ENCODE data around the gene LHX8. TPM values are rescaled to one million over a fixed set of nuclear protein-coding genes. Genes with fewer than 3 reads are reported as not detected.
"Not testable (repeated sequence)": the region's sequence is repeated elsewhere in the genome, so short reads cannot be mapped to it uniquely, and the experiment has no call there.

Gene LHX8
- 0.26 TPM for polyA plus RNA-seq (2013, experiment 1 of 2; ENCODE audit: insufficient read length)
- 0.05 TPM for polyA plus RNA-seq (2013, experiment 2 of 2; ENCODE audit: insufficient read length)

DNA sequence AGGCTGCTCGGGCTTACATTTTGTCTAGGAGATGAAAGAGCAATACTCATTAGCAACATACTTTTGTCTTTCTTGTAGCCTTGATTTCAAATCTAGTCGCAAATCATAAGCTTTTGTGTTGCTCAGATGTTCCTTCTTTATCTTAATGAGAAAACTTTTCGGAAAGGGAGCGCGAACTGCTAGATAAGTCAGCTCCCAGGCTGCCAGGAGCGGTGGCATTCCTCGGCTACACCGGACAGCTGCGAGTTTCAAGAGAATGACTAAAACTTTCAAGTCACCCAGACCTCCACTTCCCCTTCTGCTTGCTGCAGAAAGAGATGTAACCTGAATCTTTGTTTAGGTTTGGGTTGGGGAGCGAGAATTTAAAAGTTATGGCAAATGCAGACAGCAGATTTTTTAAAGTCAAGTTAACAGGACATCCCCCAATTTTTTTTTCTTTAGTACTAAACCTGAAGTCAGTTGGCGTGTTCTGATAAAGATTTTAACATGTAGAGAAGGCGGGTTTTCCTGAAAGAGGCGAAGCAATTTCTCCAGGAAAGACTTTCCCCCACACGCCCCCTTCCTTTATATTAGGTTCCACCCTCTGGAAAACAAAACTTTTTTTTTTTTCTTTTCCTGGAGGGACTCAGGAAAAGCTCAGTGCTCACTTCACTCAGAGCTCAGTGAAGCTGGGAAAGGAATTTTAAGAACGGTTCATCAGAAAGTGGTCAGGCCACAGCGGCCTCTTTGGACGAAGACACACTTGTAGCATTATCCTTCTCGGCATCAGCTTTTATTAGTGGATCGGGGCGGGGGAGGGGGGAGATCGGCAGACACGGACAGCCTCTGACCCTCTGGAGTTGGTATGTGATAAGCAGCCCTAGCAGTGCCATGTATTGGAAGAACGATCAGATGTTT lies at the start of gene LHX8:
LHX8 (plus strand) TSS at position 639 of the 897 bp plus-strand sequence. CDS start 2,227 bp downstream, outside the sequence.
- DNase-seq, result no peak

- DNase-seq, result no peak
Measured at GRCh38 chr1:75085931-75086330, 48.3 kb upstream of the LHX8 start.

DNA sequence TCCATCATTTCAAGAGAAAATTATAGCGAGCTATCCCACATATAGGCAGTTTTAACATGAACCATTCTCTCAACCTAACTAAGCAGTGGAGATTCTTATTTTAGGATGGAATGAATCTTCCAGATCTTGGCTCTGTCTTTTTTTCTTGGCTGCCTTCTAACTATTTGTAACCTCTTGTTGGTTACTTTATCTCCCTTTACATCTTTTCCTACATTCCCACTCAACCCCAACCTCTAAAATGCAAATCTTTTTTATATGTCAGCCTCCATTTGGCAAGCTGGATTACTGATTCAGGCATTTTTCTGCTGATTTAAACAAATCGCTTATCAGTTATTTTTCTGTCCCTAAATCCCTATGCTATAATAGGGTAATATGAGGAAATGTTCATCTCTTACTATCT lies 46.9 kb upstream of the LHX8 start:
- DNase-seq, result peak; percentile 1

DNA sequence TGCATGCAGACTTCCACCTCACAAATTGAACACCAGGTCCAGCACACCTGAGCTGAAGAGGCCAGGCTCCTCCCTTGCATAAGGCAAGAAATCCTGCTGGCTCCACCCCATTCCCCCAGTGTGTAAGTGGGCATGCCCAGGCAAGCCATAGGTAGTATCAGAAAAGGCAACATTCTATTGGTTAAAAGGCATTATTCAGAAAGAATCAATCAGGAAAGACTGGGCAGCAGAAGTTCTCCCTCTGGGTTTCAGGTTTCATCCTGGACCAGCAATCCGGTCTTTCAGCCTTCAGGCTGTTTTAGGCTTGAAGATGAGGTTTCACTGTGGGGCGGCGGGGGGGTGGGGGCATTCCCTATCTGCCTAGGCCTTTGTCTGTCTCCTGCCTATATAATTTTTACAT lies 42.0 kb upstream of the LHX8 start:
- DNase-seq, result no peak

- peak; percentile 26 for DNase-seq
Measured at GRCh38 chr1:75097654-75098053, 36.5 kb upstream of the LHX8 start.

DNA sequence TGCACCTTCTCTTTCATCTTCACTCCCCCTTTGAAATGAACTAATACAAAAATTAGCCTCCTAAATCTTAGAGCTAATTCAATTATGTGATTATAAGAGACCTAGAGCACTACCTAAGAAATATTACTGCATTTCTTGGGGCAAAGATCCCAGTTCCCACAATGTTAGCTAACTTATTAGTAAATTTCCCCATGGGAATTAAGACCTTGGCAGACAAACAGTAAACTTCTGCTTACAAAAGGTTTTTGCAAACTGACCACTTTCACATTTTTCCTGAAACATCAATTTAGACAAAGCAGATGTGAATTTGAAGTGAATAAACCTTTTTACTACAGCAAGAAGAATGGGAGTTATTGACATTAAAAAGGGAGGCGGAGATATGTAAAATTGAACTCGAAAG lies 34.6 kb upstream of the LHX8 start:
- no peak for DNase-seq

DNA sequence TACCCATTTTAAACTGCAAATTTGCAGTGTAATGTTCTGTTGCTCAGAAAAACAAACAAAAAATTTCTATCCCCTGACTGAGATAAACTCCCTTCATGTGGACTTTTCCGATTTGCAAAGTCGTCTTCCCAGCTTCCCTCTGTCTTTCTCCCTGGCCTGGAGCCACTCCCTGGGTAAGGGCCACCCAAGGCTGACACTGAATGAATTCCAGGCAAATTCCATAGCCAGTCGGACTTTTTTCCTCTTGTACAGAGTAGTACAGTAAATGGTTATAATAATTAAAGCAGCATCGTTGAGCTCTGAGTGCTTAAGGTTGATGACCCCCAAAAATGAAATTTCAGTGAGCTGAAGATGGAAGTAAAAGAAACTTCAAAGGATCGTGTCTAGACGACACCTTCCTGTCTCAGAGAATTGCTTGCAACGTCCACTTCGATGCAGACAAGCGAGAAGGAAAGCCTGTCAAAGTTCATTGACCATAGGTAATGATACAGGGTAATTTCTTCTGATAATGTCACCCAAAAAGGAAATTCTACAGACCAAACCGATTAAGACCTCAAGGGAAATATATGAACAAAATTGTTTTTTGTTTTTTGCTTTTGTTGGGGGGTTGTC lies 33.6 kb upstream of the LHX8 start:
- DNase-seq, result no peak

DNA sequence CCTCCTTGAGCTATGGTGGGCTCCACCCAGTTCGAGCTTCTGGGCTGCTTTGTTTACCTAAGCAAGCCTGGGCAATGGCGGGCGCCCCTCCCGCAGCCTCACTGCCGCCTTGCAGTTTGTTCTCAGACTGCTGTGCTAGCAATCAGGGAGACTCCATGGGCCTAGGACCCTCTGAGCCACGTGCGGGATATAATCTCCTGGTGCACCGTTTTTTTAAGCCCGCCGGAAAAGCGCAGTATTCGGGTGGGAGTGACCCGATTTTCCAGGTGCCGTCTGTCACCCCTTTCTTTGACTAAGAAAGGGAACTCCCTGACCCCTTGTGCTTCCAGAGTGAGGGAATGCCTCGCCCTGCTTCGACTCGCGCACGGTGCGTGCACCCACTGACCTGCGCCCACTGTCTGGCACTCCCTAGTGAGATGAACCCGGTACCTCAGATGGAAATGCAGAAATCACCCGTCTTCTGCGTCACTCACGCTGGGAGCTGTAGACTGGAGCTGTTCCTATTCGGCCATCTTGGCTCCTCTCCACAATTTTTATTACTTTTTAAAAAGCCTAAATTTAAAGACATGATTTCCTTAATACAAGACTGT lies 21.7 kb upstream of the LHX8 start:
- DNase-seq, result not testable (repeated sequence)

DNA sequence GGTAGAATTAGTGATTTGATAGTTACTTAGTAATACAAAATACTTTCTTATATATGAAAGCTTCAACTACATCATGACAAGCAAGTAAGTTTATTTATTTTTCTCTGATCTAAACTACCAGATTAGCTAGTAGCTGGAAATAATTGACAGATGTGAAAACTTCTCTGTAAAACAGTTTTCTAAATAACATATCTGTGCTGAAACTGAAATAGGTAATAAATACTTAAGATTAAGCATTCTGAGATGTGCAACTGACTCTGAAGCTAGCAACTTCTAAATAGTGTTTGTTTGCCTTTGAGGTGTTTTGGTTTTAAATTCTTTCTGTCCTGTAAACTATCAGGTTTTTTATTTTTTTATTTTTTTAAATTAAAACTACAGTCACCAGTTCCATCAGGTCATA lies 18.5 kb upstream of the LHX8 start:
- no peak for DNase-seq

GRCh38 chr1:75123756-75124155 lies 10.4 kb upstream of the LHX8 start:
- DNase-seq, result no peak

- DNase-seq, result no peak
Measured at GRCh38 chr1:75124510-75124909, 9.7 kb upstream of the LHX8 start.

DNA sequence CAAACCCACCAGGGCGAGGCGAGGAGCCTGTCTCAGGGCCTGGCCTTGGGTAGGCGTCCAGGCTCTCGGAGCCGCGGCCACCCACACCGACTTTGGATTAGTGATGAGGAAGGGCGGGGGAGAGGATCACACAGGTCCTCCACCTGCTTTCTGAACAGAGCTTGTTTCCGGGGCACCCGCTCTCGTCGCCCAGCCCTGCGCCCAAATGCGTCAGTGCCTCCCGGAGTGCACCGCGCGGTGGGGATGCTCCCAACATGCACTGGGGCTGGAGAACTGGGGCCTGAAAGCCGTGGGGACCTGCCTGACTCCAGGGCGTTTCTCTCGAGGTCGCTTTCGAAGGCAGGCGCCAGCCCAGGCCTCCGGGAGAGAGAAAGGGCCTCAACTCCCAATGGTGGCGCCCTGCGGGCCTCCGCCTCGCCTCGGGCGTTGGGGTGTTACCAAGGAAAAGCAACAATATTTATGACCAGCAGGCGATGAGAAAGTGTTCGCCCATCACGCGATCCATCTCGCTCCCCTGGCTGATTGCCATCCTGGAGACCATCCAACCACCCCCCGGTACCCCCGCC lies 8.9 kb upstream of the LHX8 start:
- no peak for DNase-seq

GRCh38 chr1:75126611-75127101 lies 7.5 kb upstream of the LHX8 start:
- DNase-seq, result no peak

DNA sequence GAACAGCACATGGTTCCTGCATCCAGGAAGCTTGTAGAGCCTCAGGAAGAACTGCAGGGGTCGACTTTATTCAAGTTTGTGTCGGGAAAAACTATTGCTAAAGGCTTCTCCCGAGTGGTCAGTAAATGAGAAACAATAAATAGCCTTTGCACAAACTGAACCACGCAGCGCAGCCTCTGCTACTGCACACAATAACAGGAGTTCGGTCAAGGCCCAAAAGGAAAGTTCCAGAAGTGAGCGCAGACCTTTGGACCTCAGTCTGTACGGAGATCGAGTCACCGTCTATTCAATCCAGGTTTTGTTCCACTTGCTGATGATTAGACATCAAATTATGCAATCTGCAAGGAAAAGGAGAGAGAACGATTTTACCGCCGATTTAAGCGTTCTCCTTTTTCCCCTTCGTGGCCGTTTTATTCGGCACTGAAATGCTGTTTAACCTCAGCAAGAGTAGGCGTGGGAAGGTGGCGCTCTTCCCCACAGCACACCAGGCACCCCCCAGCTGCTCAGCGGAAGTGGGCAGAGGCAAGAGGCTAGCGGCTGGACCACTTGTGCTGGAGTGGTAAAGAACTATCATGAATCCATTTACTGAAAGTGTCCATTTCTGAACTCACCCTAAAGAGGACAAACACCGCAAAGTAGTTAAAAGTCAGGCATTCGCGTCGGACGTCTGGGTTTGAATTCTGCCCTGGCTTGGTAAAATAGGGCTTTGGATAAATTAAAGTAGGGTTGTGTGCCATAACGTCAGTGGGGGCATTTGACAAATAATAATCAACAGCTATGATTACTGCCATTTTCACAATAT lies 6.1 kb upstream of the LHX8 start:
- no peak for DNase-seq

GRCh38 chr1:75129660-75129982 lies 4.6 kb upstream of the LHX8 start:
- no peak for DNase-seq

- no peak for DNase-seq
Measured at GRCh38 chr1:75129983-75130789, 4.0 kb upstream of the LHX8 start.

DNA sequence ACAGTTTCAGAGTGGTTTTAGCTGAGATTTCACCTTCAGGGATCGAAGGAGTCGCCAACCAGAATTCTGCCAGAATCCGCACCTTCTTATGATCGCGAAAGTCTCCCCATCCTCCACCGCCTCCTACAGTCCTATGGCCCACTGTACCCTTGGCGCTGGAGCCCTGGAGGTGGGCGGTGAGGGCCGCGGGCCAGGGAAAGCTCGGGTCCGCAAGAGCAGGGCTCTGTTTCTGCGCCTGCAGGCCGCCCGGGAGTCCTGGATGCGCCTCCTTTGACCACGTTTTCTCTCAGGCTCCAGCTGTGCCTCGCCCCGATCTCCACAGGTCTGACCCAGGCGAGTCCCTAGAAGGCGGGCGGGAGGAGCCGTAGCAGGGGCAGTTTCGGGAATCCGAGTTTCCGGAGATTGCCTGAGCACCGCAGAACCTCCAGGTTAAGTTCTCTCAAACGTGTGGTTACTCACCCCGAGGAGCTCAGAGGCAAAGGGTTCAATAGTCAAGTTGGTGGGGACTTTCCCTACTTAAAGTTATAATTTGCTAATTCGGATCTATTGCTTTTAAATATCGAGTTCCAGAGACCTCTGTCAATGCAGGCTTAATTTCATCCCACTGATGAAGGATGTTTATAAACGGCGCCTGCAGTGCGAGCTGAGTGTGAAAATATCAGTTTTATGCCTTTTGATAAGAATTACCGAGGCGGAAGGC lies 3.2 kb upstream of the LHX8 start:
- no peak for DNase-seq

GRCh38 chr1:75131565-75132241 lies 2.5 kb upstream of the LHX8 start:
- no peak for DNase-seq

- no peak for DNase-seq
Measured at GRCh38 chr1:75132242-75132811, 1.9 kb upstream of the LHX8 start.

Data from fibroblast of skin of abdomen (primary cell).